ENCODE data around the gene KPNA1. TPM values are rescaled to one million over a fixed set of nuclear protein-coding genes. Genes with fewer than 3 reads are reported as not detected.
"Not testable (repeated sequence)": the region's sequence is repeated elsewhere in the genome, so short reads cannot be mapped to it uniquely, and the experiment has no call there.

KPNA1 gene
- total RNA-seq, 1 experiment from 2014 or later: 58.9 TPM

GRCh38 chr3:122530164-122530563 lies 15.4 kb upstream of the KPNA1 start:
- DNase-seq (ENCODE audit: low spot score): no peak
- in situ Hi-C loops (cut with HindIII; ENCODE audit: low sequenced_read_pairs): no loop called here

- no peak for DNase-seq (ENCODE audit: low spot score)
- in situ Hi-C loops (cut with HindIII; ENCODE audit: low sequenced_read_pairs): no loop called here
Measured at GRCh38 chr3:122523317-122523716, 8.6 kb upstream of the KPNA1 start.

DNA sequence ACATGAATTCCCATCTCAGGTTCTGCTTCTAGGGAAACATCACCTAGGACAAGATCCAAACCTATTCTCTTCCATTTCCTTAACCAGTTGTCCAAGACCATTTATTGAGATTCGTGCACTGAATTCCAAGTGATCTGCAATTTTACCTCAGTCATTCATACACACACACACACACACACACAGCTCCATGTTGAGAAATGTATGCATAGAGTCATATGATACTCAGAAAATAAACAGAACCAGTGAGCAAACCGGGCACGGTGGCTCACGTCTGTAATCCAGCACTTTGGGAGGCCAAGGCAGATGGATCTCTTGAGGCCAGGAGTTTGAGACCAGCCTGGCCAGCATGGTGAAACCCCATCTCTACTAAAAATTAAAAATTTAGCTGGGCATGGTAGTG lies 6.1 kb upstream of the KPNA1 start:
- in situ Hi-C loops (cut with HindIII; ENCODE audit: low sequenced_read_pairs): no loop called here
- DNase-seq (ENCODE audit: low spot score): no peak

DNA sequence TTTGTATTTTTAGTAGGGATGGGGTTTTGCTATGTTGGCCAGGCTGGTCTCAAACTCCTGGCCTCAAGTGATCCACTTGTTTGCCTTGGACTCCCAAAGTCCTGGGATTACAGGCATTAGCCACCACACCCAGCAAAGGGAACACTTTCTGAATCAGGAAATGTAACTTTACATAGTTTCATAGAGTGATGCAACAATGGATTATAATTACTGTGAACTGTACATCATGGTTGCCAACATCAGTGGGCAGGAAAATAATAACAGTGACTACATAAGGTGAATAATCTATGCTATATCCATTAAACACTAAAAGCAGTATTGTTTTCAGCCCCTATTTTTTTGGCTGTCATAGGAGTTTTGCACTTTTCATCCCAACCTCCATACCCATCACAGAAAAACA lies 5.0 kb upstream of the KPNA1 start:
- in situ Hi-C loops (cut with HindIII; ENCODE audit: low sequenced_read_pairs): no loop called here
- DNase-seq (ENCODE audit: low spot score): no peak

DNA sequence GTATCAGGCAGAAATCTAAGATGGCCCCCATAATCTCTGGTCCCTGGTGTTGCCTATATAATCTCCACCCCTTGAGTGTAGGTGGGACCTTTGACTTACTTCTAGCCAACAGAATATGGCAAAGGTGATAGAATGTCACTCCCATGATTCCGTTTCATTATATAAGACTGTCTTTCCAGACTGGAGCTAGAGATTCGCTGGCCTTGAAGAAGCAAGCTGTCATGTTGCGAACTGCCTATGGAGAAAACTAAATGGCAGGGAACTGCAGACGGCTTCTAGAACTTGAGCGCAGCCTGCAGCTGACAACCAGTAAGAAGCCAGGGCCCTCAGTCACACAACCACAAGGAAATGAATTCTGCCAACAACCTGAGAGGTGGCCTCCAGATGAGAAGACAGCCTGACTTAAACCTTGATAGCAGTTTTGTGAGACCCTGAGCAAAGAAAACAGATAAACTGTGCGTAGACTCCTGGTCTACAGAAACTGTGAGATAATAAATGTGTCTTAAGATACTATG lies 2.2 kb upstream of the KPNA1 start:
- no peak for DNase-seq (ENCODE audit: low spot score)
- in situ Hi-C loops (cut with HindIII; ENCODE audit: low sequenced_read_pairs): no loop called here

DNA sequence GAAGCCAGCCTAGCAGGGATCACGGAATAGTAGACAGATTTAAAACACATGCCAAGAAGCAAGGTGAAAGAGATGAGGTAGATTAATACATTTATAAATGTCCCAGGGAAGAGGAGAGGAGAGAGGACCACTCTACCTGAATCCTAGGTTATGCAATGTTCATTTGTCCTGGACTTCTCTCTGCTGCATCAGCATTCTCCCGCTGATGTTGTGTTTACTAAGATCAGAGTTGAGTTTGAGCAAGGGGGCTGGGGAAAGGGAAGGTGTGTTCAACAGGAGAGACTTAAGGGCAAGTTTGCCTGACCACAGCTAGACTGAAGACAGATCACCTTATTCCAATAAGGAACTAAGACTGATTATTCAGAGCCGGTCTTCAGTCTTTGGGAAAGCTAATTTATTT lies 1.1 kb upstream of the KPNA1 start:
- DNase-seq (ENCODE audit: low spot score): no peak

GRCh38 chr3:122515020-122515468 lies 305 bp upstream of the KPNA1 start:
- DNase-seq (ENCODE audit: low spot score): no peak
- in situ Hi-C loops (cut with HindIII; ENCODE audit: low sequenced_read_pairs): no loop called here

More for the DNA sequence above, 1.1 kb upstream of the KPNA1 start:
- in situ Hi-C loops (cut with HindIII; ENCODE audit: low sequenced_read_pairs): no loop called here

DNA sequence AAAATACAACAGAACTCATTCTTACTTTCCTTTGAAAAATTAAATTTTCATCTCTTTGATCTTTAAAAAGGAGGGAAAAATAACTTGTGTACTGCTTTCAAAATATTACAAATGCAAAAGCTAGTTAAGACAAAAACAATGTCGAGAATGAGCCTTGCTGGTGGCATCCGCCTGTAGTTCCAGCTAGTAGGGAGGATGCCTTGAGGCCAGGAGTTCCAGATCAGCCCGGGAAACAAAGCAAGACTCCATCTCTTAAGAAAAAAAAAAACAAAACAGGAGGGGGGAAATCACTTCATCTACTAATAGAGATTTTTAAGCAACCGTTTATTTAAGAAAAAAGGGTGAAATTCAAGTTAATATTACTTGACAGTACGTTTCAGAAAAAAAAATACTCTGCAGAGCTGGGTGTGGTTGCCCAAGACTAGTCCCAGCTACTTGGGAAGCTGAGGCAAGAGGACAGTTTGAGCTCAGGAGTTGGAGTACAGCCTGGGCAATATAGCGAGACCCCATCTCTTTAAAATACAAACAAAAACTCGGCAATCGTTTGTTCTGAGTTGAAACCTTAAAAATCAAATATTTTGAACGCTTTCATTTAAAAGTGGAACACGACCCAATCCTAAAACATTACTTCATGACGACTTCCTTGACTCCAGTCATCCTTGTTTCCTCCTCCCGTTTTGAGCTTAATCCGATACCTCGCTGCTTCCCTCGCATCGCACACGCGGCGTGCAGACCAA lies 1.2 kb downstream of the KPNA1 start:
- in situ Hi-C loops (cut with HindIII; ENCODE audit: low sequenced_read_pairs): no loop called here
- no peak for DNase-seq (ENCODE audit: low spot score)

GRCh38 chr3:122512284-122512683 lies 2.5 kb downstream of the KPNA1 start:
- in situ Hi-C loops (cut with HindIII; ENCODE audit: low sequenced_read_pairs): no loop called here
- no peak for DNase-seq (ENCODE audit: low spot score)

DNA sequence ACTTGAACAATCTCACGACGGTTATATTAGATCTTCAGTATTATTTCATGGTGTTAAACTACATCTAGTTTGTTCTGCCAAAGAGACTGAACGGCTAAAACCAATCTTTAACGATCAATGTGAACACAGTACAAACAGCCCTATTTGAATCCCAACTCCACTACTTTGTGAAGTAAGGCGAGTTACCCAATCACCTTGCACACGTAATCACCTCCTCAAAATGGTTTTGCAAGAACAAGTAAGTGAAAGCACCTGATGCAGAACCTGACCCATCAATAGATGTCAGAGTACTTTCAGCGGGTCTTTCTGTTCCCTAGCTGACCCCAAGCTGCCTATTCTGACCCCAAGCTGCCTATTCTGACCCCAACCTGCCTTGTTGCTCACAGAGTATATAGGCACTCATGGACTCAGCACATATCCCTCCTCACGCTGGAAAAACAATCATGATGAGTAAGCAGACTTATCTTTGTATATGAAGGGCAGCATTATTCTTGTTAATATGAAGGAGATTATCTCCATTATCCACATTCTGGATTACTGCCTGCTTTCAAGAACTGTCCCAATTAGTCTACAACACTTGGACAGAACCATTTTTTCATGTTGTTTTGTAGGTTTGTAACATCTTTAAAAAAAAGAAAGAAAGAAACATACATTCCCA lies 3.7 kb downstream of the KPNA1 start:
- in situ Hi-C loops (cut with HindIII; ENCODE audit: low sequenced_read_pairs): no loop called here
- DNase-seq (ENCODE audit: low spot score): no peak

DNA sequence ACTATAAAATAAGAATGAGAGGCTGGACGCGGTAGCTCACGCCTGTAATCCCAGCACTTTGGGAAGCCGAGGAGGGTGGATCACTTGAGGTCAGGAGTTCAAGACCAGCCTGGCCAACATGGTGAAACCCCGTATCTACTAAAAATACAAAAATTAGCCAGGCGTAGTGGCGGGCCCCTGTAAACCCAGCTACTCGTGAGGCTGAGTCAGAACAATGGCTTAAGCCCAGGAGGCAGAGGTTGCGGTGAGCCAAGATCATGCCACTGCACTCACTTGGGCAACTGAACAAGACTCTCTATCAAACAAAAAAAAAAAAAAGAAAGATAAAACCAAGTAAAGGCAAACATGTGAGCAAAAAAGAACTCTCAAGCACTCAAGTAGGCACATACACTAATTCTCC lies 5.8 kb downstream of the KPNA1 start:
- in situ Hi-C loops (cut with HindIII; ENCODE audit: low sequenced_read_pairs); DNase-seq (ENCODE audit: low spot score): not testable (repeated sequence)

- DNase-seq (ENCODE audit: low spot score): no peak
- in situ Hi-C loops (cut with HindIII; ENCODE audit: low sequenced_read_pairs): no loop called here
Measured at GRCh38 chr3:122508135-122508914, 6.4 kb downstream of the KPNA1 start.

GRCh38 chr3:122506450-122506849 lies 8.3 kb downstream of the KPNA1 start:
- no peak for DNase-seq (ENCODE audit: low spot score)
- in situ Hi-C loops (cut with HindIII; ENCODE audit: low sequenced_read_pairs): no loop called here

DNA sequence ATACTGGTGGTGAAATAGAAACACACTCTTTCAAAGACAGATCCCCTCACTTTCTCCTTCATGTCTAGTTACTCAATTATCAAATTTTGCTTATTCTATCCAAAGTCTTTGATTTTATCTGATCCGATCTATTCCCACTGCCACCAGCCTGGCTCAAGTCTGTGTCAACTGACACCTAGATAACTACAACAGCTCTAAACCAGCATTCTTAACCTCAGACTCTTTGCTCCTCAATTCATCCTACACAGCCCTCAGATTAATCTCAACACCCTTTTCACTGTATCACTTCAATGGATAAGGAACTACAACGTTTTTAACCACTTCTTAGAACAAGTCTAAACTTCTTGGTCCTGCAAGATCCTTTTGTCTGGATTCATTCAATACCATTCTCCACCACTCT lies 9.1 kb downstream of the KPNA1 start:
- DNase-seq (ENCODE audit: low spot score): no peak
- in situ Hi-C loops (cut with HindIII; ENCODE audit: low sequenced_read_pairs): no loop called here

GRCh38 chr3:122502941-122503340 lies 11.8 kb downstream of the KPNA1 start:
- in situ Hi-C loops (cut with HindIII; ENCODE audit: low sequenced_read_pairs): no loop called here
- no peak for DNase-seq (ENCODE audit: low spot score)

DNA sequence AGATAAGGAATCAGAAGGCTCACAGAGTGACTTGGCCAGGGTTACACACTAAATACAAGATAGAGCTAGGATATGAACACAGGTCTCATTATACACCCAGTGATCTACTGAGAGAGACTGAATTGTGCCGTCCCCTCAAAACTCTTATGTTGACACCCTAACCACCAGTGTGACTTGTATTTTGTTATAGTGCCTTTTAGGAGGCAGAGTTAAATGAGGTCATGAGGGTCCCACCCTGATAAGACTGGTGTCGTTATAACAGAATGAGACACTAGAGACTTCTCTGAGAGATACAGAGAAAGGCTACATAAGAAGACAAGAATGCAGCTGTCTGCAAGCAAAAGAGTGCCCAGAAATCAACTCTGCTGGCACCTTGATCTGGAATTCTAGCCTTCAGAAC lies 12.6 kb downstream of the KPNA1 start:
- in situ Hi-C loops (cut with HindIII; ENCODE audit: low sequenced_read_pairs): no loop called here
- no peak for DNase-seq (ENCODE audit: low spot score)

DNA sequence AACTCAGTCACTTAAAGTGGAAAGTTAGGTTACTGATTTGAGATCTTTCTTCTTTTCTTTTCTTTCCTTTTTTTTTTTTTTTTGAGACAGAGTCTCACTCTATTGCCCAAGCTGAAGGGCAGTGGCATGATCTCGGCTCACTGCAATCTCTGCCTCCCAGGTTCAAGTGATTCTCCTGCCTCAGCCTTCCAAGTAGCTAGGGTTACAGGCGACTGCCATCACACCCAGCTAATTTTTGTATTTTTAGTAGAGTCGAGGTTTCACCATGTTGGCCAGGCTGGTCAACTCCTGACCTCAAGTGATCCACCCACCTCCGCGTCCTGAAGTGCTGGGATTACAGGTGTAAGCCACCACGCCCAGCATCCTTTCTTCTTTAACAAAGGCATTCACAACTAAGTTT lies 13.8 kb downstream of the KPNA1 start:
- DNase-seq (ENCODE audit: low spot score); in situ Hi-C loops (cut with HindIII; ENCODE audit: low sequenced_read_pairs): not testable (repeated sequence)

GRCh38 chr3:122498152-122498551 lies 16.6 kb downstream of the KPNA1 start:
- no peak for DNase-seq (ENCODE audit: low spot score)
- in situ Hi-C loops (cut with HindIII; ENCODE audit: low sequenced_read_pairs): no loop called here

GRCh38 chr3:122497425-122497824 lies 17.3 kb downstream of the KPNA1 start:
- in situ Hi-C loops (cut with HindIII; ENCODE audit: low sequenced_read_pairs): no loop called here
- no peak for DNase-seq (ENCODE audit: low spot score)

- in situ Hi-C loops (cut with HindIII; ENCODE audit: low sequenced_read_pairs): no loop called here
- no peak for DNase-seq (ENCODE audit: low spot score)
Measured at GRCh38 chr3:122496508-122496907, 18.2 kb downstream of the KPNA1 start.

Data from G401 (cell line).